SK-N-SH (cell line): Measurements from ENCODE around the gene TTLL7.

Experiments used
- CTCF ChIP-seq: fragments of 200-600 bp; sonication (generic); IDR thresholded peaks from 2 replicates; pipeline ENCODE4 v1.6.1; 2017; ENCODE audit warnings: antibody characterized with exemption, mild to moderate bottlenecking, moderate library complexity
- ELF1 ChIP-seq: IDR thresholded peaks from 2 replicates; pipeline ENCODE4 v1.4.0; 2012
- EP300 ChIP-seq, 2 experiments: IDR thresholded peaks; 2 replicates each; pipeline versions ENCODE4 v1.4.0 to v1.6.1; 2012; ENCODE audit warnings: borderline replicate concordance in 1 of 2, low read depth in 1 of 2, low read length in 1 of 2
- EZH2phosphoT487 ChIP-seq: fragments of 200-600 bp; sonication (generic); IDR thresholded peaks from 2 replicates; pipeline ENCODE4 v1.6.1; 2017; ENCODE audit warnings: low read depth, mixed run types, mild to moderate bottlenecking, antibody characterized with exemption, moderate library complexity, borderline replicate concordance
- FOXM1 ChIP-seq: IDR thresholded peaks from 2 replicates; pipeline ENCODE4 v1.4.0; 2012; ENCODE audit warnings: low read depth, mild to moderate bottlenecking
- TAF1 ChIP-seq: IDR thresholded peaks from 2 replicates; pipeline ENCODE4 v1.6.1; 2012; ENCODE audit warnings: low read depth, mild to moderate bottlenecking, low read length, moderate library complexity, borderline replicate concordance
- TEAD4 ChIP-seq: IDR thresholded peaks from 2 replicates; pipeline ENCODE4 v1.4.0; 2012; ENCODE audit warnings: mild to moderate bottlenecking, borderline replicate concordance; ENCODE audit not compliant: insufficient read depth
- YY1 ChIP-seq: IDR thresholded peaks from 2 replicates; pipeline ENCODE4 v1.4.0; 2012; ENCODE audit warnings: low read depth, mild to moderate bottlenecking

- no peak for TF ChIP-seq EZH2phosphoT487
- TF ChIP-seq CTCF, result no peak
- no peak for TF ChIP-seq TAF1
- TF ChIP-seq ELF1, result no peak
- no peak for TF ChIP-seq YY1
- TF ChIP-seq TEAD4, result no peak
- TF ChIP-seq EP300 (IDR thresholded peaks at IDR 0.05; ENCODE audit: borderline replicate concordance in 1 of 2, low read depth in 1 of 2, low read length in 1 of 2), result no peak
- no peak for TF ChIP-seq FOXM1
Measured at GRCh38 chr1:83932693-83933092, 66.2 kb downstream of the TTLL7 start.
